ENCODE data around the gene TRA2A.

GRCh38 chr7:23467806-23468525 is 63.8 kb downstream of the TRA2A start:
- TF ChIP-seq EZH2 (IDR thresholded peaks at IDR 0.05; ENCODE audit: low read length, missing control alignments) (peak; percentile 20), CTCF (conservative IDR thresholded peaks at IDR 0.05 in 1 of 2, IDR thresholded peaks at IDR 0.05 in 1 of 2; ENCODE audit: low read depth in 1 of 2, low read length in 2 of 2) (no peak)
